K562 (cell line): ENCODE results near the gene WDR27. TPM values are rescaled to one million over a fixed set of nuclear protein-coding genes. Genes with fewer than 3 reads are reported as not detected.
A peak's percentile ranks its signal among the peaks of the same experiment; 100 is the strongest.

ENCODE experiments used
- ATAC-seq: fragments of 200-7000 bp; cut with Tn5 transposase; 3 replicates; pipeline ENCODE4 v1.9.1; 2020; ENCODE audit warnings: moderate library complexity
- BruUV-seq: library from RNA; stranded (reverse); fragments of 400-500 nt; replicated peaks from 2 replicates; lab custom pipeline; 2021; lab: Mats Ljungman, UMichigan
- CTCF ChIA-PET: fragments of 300-600 bp; formaldehyde crosslinking; extraction: SDS; loops from one replicate; lab custom pipeline; 2021; ENCODE audit warnings: low intra/inter-chr PET ratio; lab: Yijun Ruan, JAX
- POLR2A ChIA-PET: fragments of 300-600, 350-650 bp; sonication (Branson Sonifier 250); formaldehyde crosslinking; extraction: SDS; loops from one replicate; lab custom pipeline; 2021; ENCODE audit warnings: antibody characterized with exemption, inconsistent platforms; lab: Yijun Ruan, JAX
- DNase-seq, 4 experiments: peaks; one replicate each; pipeline versions ENCODE4 v3.0.0 to v3.0.0-alpha.2; 2011 to 2018; ENCODE audit warnings: low spot score in 3 of 4, mixed read lengths in 3 of 4; ENCODE audit errors: extremely low read depth in 1 of 4
- FAIRE-seq: peaks from 2 replicates; lab custom pipeline; 2011; peaks lifted over from hg19 to GRCh38; lab: Jason Lieb, UNC
- H2AFZ ChIP-seq: 2 replicates; pipeline ENCODE4 v1.6.0; 2011; ENCODE audit warnings: low read depth, low read length, control low read depth, inconsistent platforms
- H3K27ac ChIP-seq: fragments of 200-600 bp; 3 replicates; pipeline ENCODE4 v1.8.0; 2011; ENCODE audit warnings: low read depth, mild to moderate bottlenecking, control low read depth, inconsistent platforms, low read length, moderate library complexity, mixed read lengths; ENCODE audit errors: extremely low read depth
- H3K27me3 ChIP-seq, 2 experiments: fragments of 300-600 bp in 1 of 2; 2 replicates in 1 of 2; 3 replicates in 1 of 2; pipeline versions ENCODE4 v1.6.0 to v1.8.0; 2011; ENCODE audit warnings: inconsistent platforms in 2 of 2, low read length in 2 of 2, mild to moderate bottlenecking in 1 of 2, mixed read lengths in 1 of 2, moderate library complexity in 1 of 2; ENCODE audit not compliant: control insufficient read depth in 2 of 2, insufficient read depth in 2 of 2
- H3K36me3 ChIP-seq: fragments of 300-600 bp; 3 replicates; pipeline ENCODE4 v1.8.0; 2011; ENCODE audit warnings: mild to moderate bottlenecking, low read length, inconsistent platforms; ENCODE audit not compliant: control insufficient read depth, insufficient read depth
- H3K4me1 ChIP-seq, 2 experiments: fragments of 200-600 bp in 1 of 2; replicated peaks in 1 of 2; 2 replicates in 1 of 2; 3 replicates in 1 of 2; pipeline versions ENCODE4 v1.5.1 to v1.8.0; 2011; ENCODE audit warnings: inconsistent platforms in 2 of 2, low read length in 2 of 2, mild to moderate bottlenecking in 1 of 2, mixed read lengths in 1 of 2, moderate library complexity in 1 of 2; ENCODE audit not compliant: control insufficient read depth in 2 of 2, insufficient read depth in 2 of 2
- H3K4me2 ChIP-seq: 2 replicates; pipeline ENCODE4 v1.6.1; 2011; ENCODE audit warnings: low read length, control low read depth, inconsistent platforms, mixed read lengths; ENCODE audit not compliant: insufficient read depth
- H3K4me3 ChIP-seq: fragments of 200-600 bp; sonication (generic), shearing (Covaris generic); 2 replicates; pipeline ENCODE4 v1.5.1; 2016; ENCODE audit warnings: control low read depth, inconsistent platforms
- H3K79me2 ChIP-seq: fragments of 200-600 bp; 3 replicates; pipeline ENCODE4 v1.8.0; 2011; ENCODE audit warnings: low read length, inconsistent platforms; ENCODE audit not compliant: control insufficient read depth, insufficient read depth
- H3K9ac ChIP-seq, 2 experiments: 2 replicates each; pipeline versions ENCODE4 v1.6.0 to v1.6.1; 2011; ENCODE audit warnings: low read depth in 2 of 2, low read length in 2 of 2, control low read depth in 1 of 2, inconsistent platforms in 1 of 2, mild to moderate bottlenecking in 1 of 2, mixed read lengths in 1 of 2; ENCODE audit not compliant: insufficient read depth in 1 of 2
- H3K9me1 ChIP-seq: one replicate; pipeline ENCODE4 v1.6.0; 2011; ENCODE audit warnings: inconsistent platforms, mild to moderate bottlenecking, low read length, moderate library complexity; ENCODE audit not compliant: control insufficient read depth, insufficient read depth
- H3K9me3 ChIP-seq: replicated peaks from 2 replicates; pipeline ENCODE4 v1.5.1; 2011; ENCODE audit warnings: low read depth, low read length, inconsistent platforms; ENCODE audit not compliant: control insufficient read depth, insufficient read depth
- H4K20me1 ChIP-seq: replicated peaks from 2 replicates; pipeline ENCODE4 v1.6.1; 2011; ENCODE audit warnings: low read length, inconsistent platforms, mixed read lengths; ENCODE audit not compliant: control insufficient read depth, insufficient read depth
- ATF3 ChIP-seq, 2 experiments: fragments of 450-650 bp in 1 of 2; sonication (generic) in 1 of 2; formaldehyde crosslinking in 1 of 2; IDR thresholded peaks in 1 of 2; conservative IDR thresholded peaks in 1 of 2; 2 replicates each; pipeline versions ENCODE4 v1.6.1 to v1.8.1; 2016 to 2023; ENCODE audit warnings: mild to moderate bottlenecking in 2 of 2, moderate library complexity in 2 of 2, inconsistent platforms in 1 of 2, missing genetic modification reagents in 1 of 2
- C11orf30 ChIP-seq: fragments of 450-650 bp; IDR thresholded peaks from 2 replicates; pipeline ENCODE4 v1.6.1; 2016; ENCODE audit warnings: low read depth, mild to moderate bottlenecking
- FOSL1 ChIP-seq: fragments of 200-800 bp; sonication (Bioruptor generic); conservative IDR thresholded peaks from 2 replicates; pipeline ENCODE4 v1.6.1; 2016; ENCODE audit warnings: missing genetic modification characterization, missing compliant biosample characterization
- JUND ChIP-seq, 2 experiments: IDR thresholded peaks; 2 replicates in 1 of 2; 3 replicates in 1 of 2; pipeline ENCODE4 v1.6.1; 2011; ENCODE audit warnings: borderline replicate concordance in 2 of 2, low read depth in 2 of 2, low read length in 2 of 2, improper control_type of control experiment in 1 of 2, missing biosample characterization in 1 of 2, missing genetic modification characterization in 1 of 2, missing genetic modification reagents in 1 of 2
- MAFG ChIP-seq: fragments of 450-650 bp; conservative IDR thresholded peaks from 2 replicates; pipeline ENCODE4 v1.6.1; 2016; ENCODE audit warnings: missing genetic modification characterization, missing compliant biosample characterization
- WHSC1 ChIP-seq: IDR thresholded peaks from one replicate; pipeline ENCODE4 v1.6.1; 2012; ENCODE audit warnings: low read length, control low read depth, inconsistent platforms
- ZFX ChIP-seq: sonication (generic); formaldehyde crosslinking; IDR thresholded peaks from 2 replicates; pipeline ENCODE4 v1.8.0; 2022; ENCODE audit warnings: mild to moderate bottlenecking, missing genetic modification reagents, moderate library complexity
- ZNF316 ChIP-seq: fragments of 450-650 bp; IDR thresholded peaks from 2 replicates; pipeline ENCODE4 v1.6.1; 2016
- WGBS: fragments of 100-300 bp; shearing (Covaris generic); methylation state at CpG from one replicate; pipeline ENCODE4 v1.1.6; 2016; ENCODE audit warnings: low coverage, mixed read lengths; ENCODE audit not compliant: insufficient coverage; ENCODE audit errors: missing lambda C conversion rate; 5-methylcytosine and 5-hydroxymethylcytosine counted together
- in situ Hi-C: fragments of 300-500 bp; cut with MboI; formaldehyde crosslinking; loops from 4 replicates; pipeline ENCODE4 v1.15.0; 2018; ENCODE audit warnings: inconsistent platforms, mixed read lengths
- intact Hi-C: fragments of 100-400 bp; cut with micrococcal nuclease; formaldehyde crosslinking; loops from 2 replicates; pipeline ENCODE4 v1.14.2; 2022
- polyA plus RNA-seq, 8 experiments: library from polyadenylated mRNA; depleted of rRNA in 4 of 8; stranded (reverse) in 5 of 8; unstranded in 3 of 8; fragments of >200 nt; fragmentation: Nextera tagmentation in 2 of 8; fragmentation: Illumina TruSeq in 1 of 8; extraction: Ambion mirVana in 2 of 8; extraction: Trizol in 1 of 8; gene quantifications; 2 replicates each; pipeline versions ENCODE4 v1.2.1 to v1.2.3, GENCODE V29; 2011 to 2014; ENCODE audit warnings: inconsistent platforms in 1 of 8, missing spikeins in 1 of 8
- total RNA-seq, 7 experiments: library from RNA; depleted of rRNA in 6 of 7; stranded (reverse); fragments of >200 nt in 6 of 7; fragmentation: Illumina TruSeq in 2 of 7; extraction: Trizol in 2 of 7; gene quantifications; 2 replicates each; pipeline versions ENCODE4 v1.2.1 to v1.2.3, GENCODE V29; 2011 to 2021; ENCODE audit warnings: low replicate concordance in 1 of 7

Gene WDR27
- total and polyA plus RNA-seq, 9 of the 15 experiments (the other 6 are each of a cell fraction or from before 2014, with no cell fraction given) = 4.3 to 77.2 (median 22.7) TPM

- no peaks in the 10 kb centered on the region for H3K36me3 ChIP-seq
- no TSS peak for BruUV-seq
- H2AFZ ChIP-seq = no peak overlapping the region
- WGBS = under 1% methylated on average over 11 of the region's 11 CpGs
- POLR2A ChIA-PET = no interaction called here
- TF ChIP-seq ZFX (CRISPR knock-in tag) (no peak), ZNF316 (peak; percentile 29; the same call in 1 of the 2 replicates), JUND (IDR thresholded peaks at IDR 0.05; ENCODE audit: borderline replicate concordance, low read depth, low read length) (peak; percentile 39; the same call in 1 of the 2 replicates), JUND (tag; IDR thresholded peaks at IDR 0.05; ENCODE audit: borderline replicate concordance, low read depth, low read length) (no peak; the same call in 2 of the 3 replicates), FOSL1 (tag) (0 out of 2 replicates have a peak, but pooled peaks have one; percentile 18), WHSC1 (no peak), C11orf30 (peak; percentile 36; the same call in 1 of the 2 replicates), ATF3 (IDR thresholded peaks at IDR 0.05) (peak; percentile 46; the same call in 1 of the 2 replicates), ATF3 (CRISPR knock-in tag; conservative IDR thresholded peaks at IDR 0.05) (no peak), MAFG (tag) (0 out of 2 replicates have a peak, but pooled peaks have one; percentile 17)
- peaks cover 0 to 7% of the 10 kb centered on the region in 2 experiments; a peak in 2 of 5 replicates for H3K4me1 ChIP-seq
- H3K27ac ChIP-seq = no peak overlapping the region
- H3K79me2 ChIP-seq = no peaks in the 10 kb centered on the region
- no peaks in the 10 kb centered on the region for H3K9me3 ChIP-seq
- H3K27me3 ChIP-seq = peaks cover 11 to 44% of the 10 kb centered on the region in 2 experiments; a peak in 4 of 5 replicates
- no peak overlapping the region for H3K4me2 ChIP-seq
- intact Hi-C loops = no loop called here
- H3K4me3 ChIP-seq = no peak overlapping the region
- no peak; the same call in 2 of the 3 replicates for ATAC-seq
- FAIRE-seq = no peak
- no peak overlapping the region for H3K9ac ChIP-seq
- in situ Hi-C loops = no loop called here
- H3K9me1 ChIP-seq = no peaks in the 10 kb centered on the region
- DNase-seq = no peak
- CTCF ChIA-PET = no interaction called here
- no peaks in the 10 kb centered on the region for H4K20me1 ChIP-seq
Observed at GRCh38 chr6:169427856-169428255, 274.0 kb downstream of the WDR27 start.
